Panc1 (cell line): Measurements from ENCODE around the gene MSH3. TPM values are rescaled to one million over a fixed set of nuclear protein-coding genes. Genes with fewer than 3 reads are reported as not detected.

Experiments
- ATAC-seq: fragments of 200-7000 bp; cut with Tn5 transposase; 2 replicates; pipeline ENCODE4 v1.9.1; 2020; ENCODE audit warnings: mild to moderate bottlenecking, moderate library complexity
- BruUV-seq: library from RNA; stranded (reverse); fragments of 400-500 nt; replicated peaks from 2 replicates; lab custom pipeline; 2021; lab: Mats Ljungman, UMichigan
- CTCF ChIA-PET: fragments of 300-600 bp; sonication (Branson Sonifier 250); formaldehyde crosslinking; loops from one replicate; lab custom pipeline; 2022; ENCODE audit warnings: antibody characterized with exemption; lab: Charles Lee
- POLR2A ChIA-PET: fragments of 300-600 bp; sonication (Branson Sonifier 250); formaldehyde crosslinking; loops from one replicate; lab custom pipeline; 2022; ENCODE audit warnings: antibody characterized with exemption; lab: Charles Lee
- DNase-seq: peaks from one replicate; pipeline ENCODE4 v3.0.0-alpha.2; 2010; ENCODE audit warnings: low read depth, low spot score
- H3K27ac ChIP-seq: 2 replicates; pipeline ENCODE4 v1.5.1; 2011; ENCODE audit warnings: mild to moderate bottlenecking, low read length, inconsistent platforms
- H3K27me3 ChIP-seq: fragments of 200-500 bp; sonication (Bioruptor generic); 2 replicates; pipeline ENCODE4 v1.6.0; 2014; ENCODE audit warnings: low read length, inconsistent platforms; ENCODE audit not compliant: control insufficient read depth, insufficient read depth
- H3K36me3 ChIP-seq: fragments of 200-500 bp; sonication (Bioruptor generic); 2 replicates; pipeline ENCODE4 v1.5.1; 2014; ENCODE audit warnings: inconsistent platforms, mild to moderate bottlenecking, low read length, moderate library complexity; ENCODE audit not compliant: control insufficient read depth, insufficient read depth
- H3K4me1 ChIP-seq: 2 replicates; pipeline ENCODE4 v1.5.1; 2011; ENCODE audit warnings: inconsistent platforms, mild to moderate bottlenecking, low read length, moderate library complexity; ENCODE audit not compliant: control insufficient read depth, insufficient read depth
- H3K4me3 ChIP-seq, 2 experiments: 2 replicates each; pipeline ENCODE4 v1.5.1; 2011 to 2012; ENCODE audit warnings: low read depth in 2 of 2, low read length in 2 of 2, mild to moderate bottlenecking in 2 of 2, inconsistent platforms in 1 of 2, moderate library complexity in 1 of 2
- H3K9me3 ChIP-seq: fragments of 200-500 bp; sonication (Bioruptor generic); 2 replicates; pipeline ENCODE4 v1.5.1; 2014; ENCODE audit warnings: low read depth, mild to moderate bottlenecking, inconsistent platforms, low read length, moderate library complexity; ENCODE audit not compliant: control insufficient read depth, insufficient read depth
- CTCF ChIP-seq: fragments of 450-650 bp; IDR thresholded peaks from 2 replicates; pipeline ENCODE4 v1.5.1; 2017; ENCODE audit warnings: mild to moderate bottlenecking
- POLR2AphosphoS5 ChIP-seq: IDR thresholded peaks from 2 replicates; pipeline ENCODE4 v1.6.1; 2012; ENCODE audit warnings: mild to moderate bottlenecking, low read depth, low read length, moderate library complexity
- SIN3A ChIP-seq: IDR thresholded peaks from 2 replicates; pipeline ENCODE4 v1.6.1; 2012; ENCODE audit warnings: low read depth, mild to moderate bottlenecking, low read length, moderate library complexity, borderline replicate concordance; ENCODE audit not compliant: insufficient read depth
- TCF7L2 ChIP-seq: IDR thresholded peaks from 2 replicates; pipeline ENCODE4 v1.6.1; 2011; ENCODE audit warnings: mild to moderate bottlenecking, low read depth, low read length, inconsistent platforms
- in situ Hi-C: cut with HindIII; loops from 2 replicates; pipeline ENCODE4 v1.10.0; 2016; ENCODE audit warnings: low sequenced_read_pairs, low pct_unique_long_range_greater_than_20kb
- intact Hi-C: fragments of 100-400 bp; cut with micrococcal nuclease; formaldehyde crosslinking; loops from one replicate; pipeline ENCODE4 v1.10.0; 2022; ENCODE audit not compliant: unreplicated experiment
- total RNA-seq: library from RNA; stranded (reverse); gene quantifications from one replicate; pipeline ENCODE4 v1.2.1, GENCODE V29; 2021; ENCODE audit not compliant: unreplicated experiment
- TF ChIP-seq, protein P1 (sequence below), 2 experiments: IDR thresholded peaks; 2 replicates each; pipeline ENCODE4 v1.6.1; 2011 to 2012; ENCODE audit warnings: low read depth in 2 of 2, control low read depth in 1 of 2, low read length in 1 of 2, mild to moderate bottlenecking in 1 of 2, moderate library complexity in 1 of 2; ENCODE audit not compliant: insufficient read depth in 1 of 2

Gene MSH3
- total RNA-seq, 1 experiment from 2014 or later: 18.9 TPM

DNA sequence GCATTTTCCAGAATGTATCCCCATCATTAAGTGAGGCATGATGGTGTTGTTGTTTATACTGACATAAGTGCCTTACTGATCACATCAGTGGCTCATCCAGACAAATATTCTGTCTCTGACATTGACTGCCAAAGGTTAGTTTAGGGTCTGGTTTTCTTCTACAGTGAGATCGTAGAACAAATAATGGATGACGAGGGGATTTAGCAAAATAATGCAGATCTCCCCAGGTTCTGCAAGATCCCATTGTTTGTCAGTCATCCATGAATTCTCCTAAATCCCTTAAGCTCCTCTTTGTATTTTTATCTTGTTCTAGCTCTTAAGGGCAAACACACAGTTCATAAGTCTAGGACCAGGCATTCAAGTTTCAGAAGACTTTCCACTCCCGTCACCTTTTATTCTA is 93.5 kb downstream of the MSH3 start:
- POLR2A ChIA-PET: no interaction called here
- BruUV-seq: no TSS peak
- intact Hi-C loops (no loop called here), in situ Hi-C loops (no loop called here)
- Histone ChIP-seq H3K4me1 (no peaks in the 10 kb centered on the region), H3K9me3 (no peaks in the 10 kb centered on the region), H3K27ac (no peak overlapping the region), H3K36me3 (0 out of 2 replicates have a peak, but pooled peaks cover 2% of the 10 kb centered on the region), H3K4me3 (no peak overlapping the region), H3K27me3 (no peaks in the 10 kb centered on the region)
- CTCF ChIA-PET: no interaction called here
- TF ChIP-seq, protein P1, sequence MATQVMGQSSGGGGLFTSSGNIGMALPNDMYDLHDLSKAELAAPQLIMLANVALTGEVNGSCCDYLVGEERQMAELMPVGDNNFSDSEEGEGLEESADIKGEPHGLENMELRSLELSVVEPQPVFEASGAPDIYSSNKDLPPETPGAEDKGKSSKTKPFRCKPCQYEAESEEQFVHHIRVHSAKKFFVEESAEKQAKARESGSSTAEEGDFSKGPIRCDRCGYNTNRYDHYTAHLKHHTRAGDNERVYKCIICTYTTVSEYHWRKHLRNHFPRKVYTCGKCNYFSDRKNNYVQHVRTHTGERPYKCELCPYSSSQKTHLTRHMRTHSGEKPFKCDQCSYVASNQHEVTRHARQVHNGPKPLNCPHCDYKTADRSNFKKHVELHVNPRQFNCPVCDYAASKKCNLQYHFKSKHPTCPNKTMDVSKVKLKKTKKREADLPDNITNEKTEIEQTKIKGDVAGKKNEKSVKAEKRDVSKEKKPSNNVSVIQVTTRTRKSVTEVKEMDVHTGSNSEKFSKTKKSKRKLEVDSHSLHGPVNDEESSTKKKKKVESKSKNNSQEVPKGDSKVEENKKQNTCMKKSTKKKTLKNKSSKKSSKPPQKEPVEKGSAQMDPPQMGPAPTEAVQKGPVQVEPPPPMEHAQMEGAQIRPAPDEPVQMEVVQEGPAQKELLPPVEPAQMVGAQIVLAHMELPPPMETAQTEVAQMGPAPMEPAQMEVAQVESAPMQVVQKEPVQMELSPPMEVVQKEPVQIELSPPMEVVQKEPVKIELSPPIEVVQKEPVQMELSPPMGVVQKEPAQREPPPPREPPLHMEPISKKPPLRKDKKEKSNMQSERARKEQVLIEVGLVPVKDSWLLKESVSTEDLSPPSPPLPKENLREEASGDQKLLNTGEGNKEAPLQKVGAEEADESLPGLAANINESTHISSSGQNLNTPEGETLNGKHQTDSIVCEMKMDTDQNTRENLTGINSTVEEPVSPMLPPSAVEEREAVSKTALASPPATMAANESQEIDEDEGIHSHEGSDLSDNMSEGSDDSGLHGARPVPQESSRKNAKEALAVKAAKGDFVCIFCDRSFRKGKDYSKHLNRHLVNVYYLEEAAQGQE (IDR thresholded peaks at IDR 0.05; ENCODE audit: insufficient read depth in 1 of 2, low read depth in 2 of 2, low read length in 1 of 2): no peak
- TF ChIP-seq CTCF: no peak
- no peak for TF ChIP-seq TCF7L2
- TF ChIP-seq POLR2AphosphoS5: no peak
- no peak for TF ChIP-seq SIN3A
- DNase-seq (no peak), ATAC-seq (no peak)

DNA sequence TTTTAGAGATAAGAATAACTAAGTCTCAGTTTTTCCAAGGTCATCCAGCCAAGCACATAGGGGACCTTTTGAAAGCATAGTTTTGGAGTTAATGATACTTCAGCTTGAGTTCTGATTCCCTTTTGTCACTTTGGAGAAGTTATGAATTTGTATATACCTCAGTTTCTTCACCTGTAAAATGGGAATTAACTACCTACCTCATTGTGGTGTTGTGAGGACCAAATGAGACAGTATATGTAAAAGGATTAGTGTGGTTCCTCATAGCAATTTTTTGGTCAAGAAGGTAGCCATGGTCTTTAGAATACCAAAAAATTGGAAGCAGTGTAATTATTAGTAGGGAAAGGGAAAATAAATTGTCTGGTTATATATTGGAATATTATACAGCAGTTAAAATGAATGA is 98.0 kb downstream of the MSH3 start:
- ChIA-PET CTCF (no interaction called here), POLR2A (no interaction called here)
- no TSS peak for BruUV-seq
- H3K27me3 ChIP-seq: no peaks in the 10 kb centered on the region
- intact Hi-C loops (no loop called here), in situ Hi-C loops (no loop called here)
- no peaks in the 10 kb centered on the region for H3K9me3 ChIP-seq
- H3K27ac ChIP-seq: no peak overlapping the region
- no peak overlapping the region for H3K4me3 ChIP-seq
- ATAC-seq (no peak), DNase-seq (no peak)
- no peak for TF ChIP-seq SIN3A
- no peak for TF ChIP-seq TCF7L2
- no peak for TF ChIP-seq POLR2AphosphoS5
- no peak for TF ChIP-seq CTCF
- TF ChIP-seq, protein P1 (IDR thresholded peaks at IDR 0.05; ENCODE audit: insufficient read depth in 1 of 2, low read depth in 2 of 2, low read length in 1 of 2): no peak
- no peaks in the 10 kb centered on the region for H3K36me3 ChIP-seq
- no peaks in the 10 kb centered on the region for H3K4me1 ChIP-seq
